ENCODE measurements around the gene GSTM5. TPM values are rescaled to one million over a fixed set of nuclear protein-coding genes. Genes with fewer than 3 reads are reported as not detected.
"Not testable (repeated sequence)": the region's sequence is repeated elsewhere in the genome, so short reads cannot be mapped to it uniquely, and the experiment has no call there.

GSTM5 gene
- total RNA-seq, 1 donor from 2014 or later = 23.3 TPM

GRCh38 chr1:109749221-109749620, 37.2 kb downstream of the GSTM5 start:
- H3K4me3 ChIP-seq = no peak overlapping the region
- H3K36me3 ChIP-seq = no peaks in the 10 kb centered on the region
- intact Hi-C loops (cut with DNase I) = no loop called here
- H3K4me1 ChIP-seq = no peaks in the 10 kb centered on the region
- DNase-seq (ENCODE audit: low spot score in 2 of 2) = no peak
- no peak for TF ChIP-seq CTCF (IDR thresholded peaks at IDR 0.05)
- H3K9me3 ChIP-seq = no peaks in the 10 kb centered on the region
- no peak overlapping the region for H3K27ac ChIP-seq
- H3K27me3 ChIP-seq = no peaks in the 10 kb centered on the region

- Histone ChIP-seq H3K4me3 (no peak overlapping the region), H3K4me1 (no peaks in the 10 kb centered on the region)
- no peak for TF ChIP-seq CTCF (IDR thresholded peaks at IDR 0.05)
Measured at GRCh38 chr1:109750241-109750882, 38.3 kb downstream of the GSTM5 start.

GRCh38 chr1:109750920-109751319, 38.9 kb downstream of the GSTM5 start:
- no peak overlapping the region for H3K27ac ChIP-seq
- no peak overlapping the region for H3K4me3 ChIP-seq
- TF ChIP-seq CTCF (IDR thresholded peaks at IDR 0.05) = no peak
- no peaks in the 10 kb centered on the region for H3K36me3 ChIP-seq
- peak in 1 of 2 donors; percentile 13 for DNase-seq (ENCODE audit: low spot score in 2 of 2)
- H3K27me3 ChIP-seq = no peaks in the 10 kb centered on the region
- H3K9me3 ChIP-seq = no peaks in the 10 kb centered on the region
- intact Hi-C loops (cut with DNase I) = loop anchor here (5.0 kb wide), 1 partner anchor 34 kb away; no protein-coding TSS in a partner anchor
- no peaks in the 10 kb centered on the region for H3K4me1 ChIP-seq

More at GRCh38 chr1:109750241-109750882, 38.3 kb downstream of the GSTM5 start:
- Histone ChIP-seq H3K36me3 (no peaks in the 10 kb centered on the region), H3K27me3 (no peaks in the 10 kb centered on the region), H3K9me3 (no peaks in the 10 kb centered on the region), H3K27ac (no peak overlapping the region)
- intact Hi-C loops (cut with DNase I) = loop anchor here (5.0 kb wide), 1 partner anchor 33 kb away; no protein-coding TSS in a partner anchor
- peak in 1 of 2 donors; percentile 37 for DNase-seq (ENCODE audit: low spot score in 2 of 2)

DNA sequence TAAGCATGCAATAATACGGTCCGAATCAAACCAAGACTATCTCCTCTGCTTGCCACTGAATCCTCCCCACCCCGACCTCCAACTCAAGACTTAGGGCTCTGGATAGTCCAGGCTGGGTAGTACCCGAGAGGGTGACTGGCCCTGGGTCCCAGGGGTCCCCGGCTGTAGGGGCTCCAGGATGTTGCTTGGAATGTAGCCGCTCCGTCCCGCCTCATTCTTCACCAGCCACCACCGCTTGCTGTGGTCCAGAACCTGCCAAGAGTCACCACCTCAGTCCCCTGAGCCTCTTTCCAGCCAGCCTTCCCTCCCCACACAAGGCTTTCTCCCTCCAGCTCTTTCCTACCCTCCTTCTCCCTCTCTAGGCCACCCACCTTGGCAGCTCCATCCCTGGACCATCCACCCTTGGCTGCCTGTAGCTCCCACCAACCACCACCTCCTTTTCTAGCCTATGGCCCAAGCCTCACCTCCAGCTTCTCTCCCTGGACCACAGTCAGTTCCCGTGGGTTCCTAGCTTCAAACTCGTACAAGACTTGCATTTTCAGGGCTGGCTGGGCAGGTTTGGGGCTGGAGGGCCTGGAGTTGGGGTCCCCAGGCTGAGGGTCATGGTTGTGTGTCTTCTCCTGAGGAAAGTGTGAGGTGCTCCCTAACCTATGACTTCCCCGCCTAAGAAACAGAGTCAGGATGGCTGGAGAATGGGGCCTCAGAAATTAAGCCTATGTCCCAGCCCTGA, 39.6 kb downstream of the GSTM5 start:
- Histone ChIP-seq H3K36me3 (no peaks in the 10 kb centered on the region), H3K27me3 (no peaks in the 10 kb centered on the region), H3K27ac (no peak overlapping the region), H3K9me3 (no peaks in the 10 kb centered on the region), H3K4me1 (no peaks in the 10 kb centered on the region), H3K4me3 (no peak overlapping the region)
- TF ChIP-seq CTCF (IDR thresholded peaks at IDR 0.05) = no peak
- intact Hi-C loops (cut with DNase I) = loop anchor here (5.0 kb wide), 1 partner anchor 34 kb away; no protein-coding TSS in a partner anchor
- peak in 1 of 2 donors; percentile 51 for DNase-seq (ENCODE audit: low spot score in 2 of 2)

GRCh38 chr1:109754738-109755137, 42.7 kb downstream of the GSTM5 start:
- TF ChIP-seq CTCF (IDR thresholded peaks at IDR 0.05) = no peak
- Histone ChIP-seq H3K27ac (no peak overlapping the region), H3K36me3 (no peaks in the 10 kb centered on the region), H3K4me3 (no peak overlapping the region), H3K27me3 (no peaks in the 10 kb centered on the region), H3K4me1 (no peaks in the 10 kb centered on the region), H3K9me3 (no peaks in the 10 kb centered on the region)
- intact Hi-C loops (cut with DNase I) = loop anchor here (5.0 kb wide), 1 partner anchor 37 kb away; no protein-coding TSS in a partner anchor
- peak in 1 of 2 donors; percentile 24 for DNase-seq (ENCODE audit: low spot score in 2 of 2)

- H3K27ac ChIP-seq; H3K27me3 ChIP-seq; H3K4me3 ChIP-seq; intact Hi-C loops (cut with DNase I); H3K4me1 ChIP-seq; DNase-seq (ENCODE audit: low spot score in 2 of 2); H3K9me3 ChIP-seq; H3K36me3 ChIP-seq: not testable (repeated sequence)
Measured at GRCh38 chr1:109756325-109756724, 44.3 kb downstream of the GSTM5 start.

Measured in ascending aorta (tissue), 2 donors.